Measurements from ENCODE around the gene EVC.

Gene EVC

DNA sequence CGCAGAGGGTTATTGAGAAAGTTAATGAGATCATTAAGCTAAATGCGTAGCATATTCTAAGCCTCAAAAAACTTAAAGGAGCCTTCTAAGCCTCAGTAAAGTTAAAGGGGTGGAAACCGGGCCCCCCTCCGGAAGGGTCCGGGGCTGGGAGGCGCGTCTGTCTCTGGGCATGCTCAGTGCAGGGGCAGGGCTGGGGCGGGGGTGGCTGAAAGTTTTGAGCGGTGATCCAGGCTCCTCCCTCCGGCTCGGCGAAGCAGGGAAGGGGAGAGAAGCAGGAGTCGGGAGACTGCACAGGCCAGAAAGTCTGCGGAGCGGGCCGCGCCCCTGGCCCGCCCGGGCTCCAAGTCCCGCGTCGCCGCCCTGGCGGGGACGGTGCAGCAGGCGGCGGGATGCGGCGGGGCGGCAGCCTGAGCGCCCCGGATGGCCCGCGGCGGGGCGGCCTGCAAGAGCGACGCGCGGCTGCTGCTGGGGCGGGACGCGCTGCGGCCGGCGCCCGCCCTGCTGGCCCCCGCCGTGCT is at the start of gene EVC:
EVC (plus strand) TSS at position 241 of the 518 bp plus-strand sequence; CDS start at position 421, 180 bp downstream.
- DNase-seq (ENCODE audit: low spot score), result no peak

- no peak for DNase-seq (ENCODE audit: low spot score)
These were observed 49.8 kb upstream of the EVC start for GRCh38 chr4:5661237-5661636.

DNA sequence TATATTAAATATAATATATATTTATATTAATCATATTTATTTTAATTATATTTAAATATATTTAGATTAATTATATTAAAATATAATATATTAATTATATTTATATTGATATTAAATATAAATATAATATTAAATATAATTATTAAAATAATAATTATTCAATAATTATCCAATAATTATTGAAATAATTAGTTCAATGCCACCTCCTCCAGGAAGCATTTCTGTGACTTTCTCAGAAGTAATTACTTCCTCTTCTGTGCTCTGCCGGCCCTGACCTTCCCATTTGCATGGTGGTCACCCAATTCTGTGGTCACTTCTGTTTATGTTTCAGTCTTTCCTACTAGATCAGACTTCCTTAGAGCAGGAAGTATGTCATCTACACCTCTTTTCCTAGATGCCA is 48.4 kb upstream of the EVC start:
- DNase-seq (ENCODE audit: low spot score), result no peak

DNA sequence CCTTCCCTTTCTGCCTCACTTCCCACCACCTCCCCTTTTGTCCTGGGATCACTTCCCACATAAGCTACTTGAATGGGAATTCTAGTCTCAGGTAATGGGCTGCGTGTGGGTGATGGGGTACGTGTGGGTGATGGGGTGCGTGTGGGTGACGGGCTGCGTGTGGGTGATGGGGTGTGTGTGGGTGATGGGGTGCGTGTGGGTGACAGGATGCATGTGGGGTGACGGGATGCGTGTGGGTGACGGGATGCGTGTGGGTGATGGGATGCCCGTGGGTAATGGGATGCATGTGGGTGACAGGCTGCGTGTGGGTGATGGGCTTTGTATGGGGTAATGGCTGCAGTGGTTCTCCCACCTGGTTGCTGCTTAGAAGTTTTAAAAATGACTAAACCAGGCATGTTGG is 46.2 kb upstream of the EVC start:
- DNase-seq (ENCODE audit: low spot score), result no peak

DNA sequence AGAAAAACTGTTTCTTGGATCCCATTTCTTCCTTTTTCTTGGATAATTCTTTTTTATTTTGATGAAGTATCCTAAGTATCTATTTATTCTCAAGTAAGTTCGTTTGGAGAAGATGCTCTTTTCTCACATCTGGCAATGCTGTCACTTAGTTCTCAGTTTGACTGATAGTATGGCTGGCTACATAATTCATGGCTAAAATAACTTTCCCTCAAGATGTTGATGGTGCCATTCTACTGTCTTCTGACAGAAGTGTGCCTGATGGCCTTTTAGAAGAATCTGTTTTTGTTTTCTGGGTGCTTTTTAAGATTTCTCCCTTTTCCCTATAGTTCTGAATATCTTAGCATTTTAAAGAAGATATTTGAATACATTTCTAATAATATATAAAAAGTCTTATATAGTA is 44.3 kb upstream of the EVC start:
- DNase-seq (ENCODE audit: low spot score), result no peak

- no peak for DNase-seq (ENCODE audit: low spot score)
These were observed 34.2 kb upstream of the EVC start for GRCh38 chr4:5676763-5677162.

GRCh38 chr4:5678977-5679376 is 32.0 kb upstream of the EVC start:
- no peak for DNase-seq (ENCODE audit: low spot score)

- DNase-seq (ENCODE audit: low spot score), result no peak
These were observed 27.4 kb upstream of the EVC start for GRCh38 chr4:5683566-5683965.

GRCh38 chr4:5685296-5685695 is 25.7 kb upstream of the EVC start:
- no peak for DNase-seq (ENCODE audit: low spot score)

DNA sequence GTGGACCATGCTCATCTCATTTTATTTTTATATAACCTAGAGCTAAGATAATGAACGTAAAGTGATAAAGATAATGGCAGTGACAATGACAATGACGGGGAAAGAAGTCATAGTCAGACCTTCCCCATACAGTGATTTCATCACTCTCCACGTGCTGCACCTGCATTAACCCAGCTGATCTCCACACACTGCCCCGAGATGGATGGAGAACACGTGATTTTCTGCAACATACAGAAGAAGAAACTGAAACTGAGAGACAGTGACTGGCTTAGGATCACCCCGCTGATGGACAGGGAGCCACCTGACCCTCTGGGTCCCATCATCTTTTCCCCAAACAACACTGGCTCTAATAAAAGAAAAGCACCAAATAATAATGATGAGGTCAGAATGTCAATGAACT is 24.7 kb upstream of the EVC start:
- no peak for DNase-seq (ENCODE audit: low spot score)

DNA sequence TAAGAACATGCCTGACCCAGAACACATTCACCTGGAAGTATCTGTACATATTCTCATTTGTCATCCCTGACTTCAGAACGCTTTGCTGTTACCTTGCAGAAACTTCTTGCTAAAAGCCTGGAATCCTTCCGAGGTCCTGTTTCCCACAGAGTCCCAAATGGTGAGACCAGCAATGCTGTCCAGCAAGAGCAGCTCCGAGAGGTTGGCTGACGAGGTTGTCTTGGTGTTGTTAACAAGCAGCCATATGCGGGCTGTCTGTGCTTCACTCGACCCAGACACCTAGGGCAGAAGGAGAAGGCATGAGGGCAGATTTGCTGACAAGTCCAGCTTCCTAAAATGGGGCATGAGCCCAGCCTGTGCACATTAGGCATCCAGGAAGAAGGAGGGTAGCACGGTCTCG is 21.9 kb upstream of the EVC start:
- no peak for DNase-seq (ENCODE audit: low spot score)

GRCh38 chr4:5691491-5692132 is 19.4 kb upstream of the EVC start:
- no peak for DNase-seq (ENCODE audit: low spot score)

DNA sequence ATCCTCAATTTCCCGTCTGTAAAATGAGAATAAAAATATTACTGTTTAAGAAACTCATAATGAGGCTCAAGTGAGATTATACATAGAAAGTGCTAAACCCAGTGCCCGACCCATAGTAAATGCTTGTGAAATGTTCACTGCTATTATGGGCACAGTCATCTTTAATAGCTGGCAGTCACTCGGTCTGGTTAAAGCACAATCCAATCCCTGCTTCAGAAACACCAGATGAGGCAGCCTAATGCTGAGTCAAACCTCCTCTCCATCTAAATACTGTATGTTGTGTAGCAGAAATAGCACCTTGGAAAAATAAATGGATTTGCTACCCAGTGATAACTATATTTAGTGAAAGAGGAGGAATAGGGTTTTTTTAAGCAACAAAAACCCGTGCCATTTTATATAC is 17.1 kb upstream of the EVC start:
- DNase-seq (ENCODE audit: low spot score), result no peak

DNA sequence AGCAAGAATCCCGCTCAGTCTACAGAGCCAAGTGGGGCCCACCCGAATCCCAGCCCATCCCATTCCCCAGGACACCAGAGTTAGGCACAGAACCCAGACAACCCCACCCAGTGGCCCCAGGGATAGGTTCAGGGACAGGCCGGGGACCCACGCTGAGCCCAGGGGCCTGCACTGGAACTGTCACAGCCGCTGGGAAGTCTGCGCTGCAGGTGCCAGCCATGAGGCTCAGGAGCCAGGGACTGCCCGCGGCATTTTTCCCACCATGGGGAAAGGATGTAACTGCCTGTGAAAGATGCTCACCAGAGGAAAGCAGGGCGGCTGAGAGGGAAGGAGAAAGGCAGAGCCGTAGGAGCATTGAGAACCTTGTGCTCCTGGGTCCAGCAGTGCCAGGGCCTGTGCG is 14.7 kb upstream of the EVC start:
- no peak for DNase-seq (ENCODE audit: low spot score)

DNA sequence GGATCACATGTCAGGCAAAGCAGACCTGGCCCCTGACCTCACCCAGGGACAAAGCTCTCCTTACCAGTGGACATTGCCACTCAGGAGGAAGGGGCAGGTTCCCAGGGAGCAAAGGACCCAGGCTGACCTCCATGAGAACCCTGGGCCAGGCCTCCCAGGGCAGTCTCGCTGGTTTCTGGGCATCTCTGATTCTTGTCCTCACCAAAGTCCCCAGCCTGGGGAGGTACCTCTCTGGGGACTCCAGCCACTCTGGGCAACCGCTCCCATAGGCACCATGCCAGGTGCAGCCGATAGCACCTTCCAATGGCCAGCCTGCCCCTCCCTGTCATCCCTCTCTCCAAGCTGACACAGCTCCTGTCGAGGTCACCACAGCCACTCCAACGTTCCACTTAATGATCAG is 10.5 kb upstream of the EVC start:
- no peak for DNase-seq (ENCODE audit: low spot score)

GRCh38 chr4:5701971-5702370 is 9.0 kb upstream of the EVC start:
- no peak for DNase-seq (ENCODE audit: low spot score)

GRCh38 chr4:5703831-5704230 is 7.2 kb upstream of the EVC start:
- DNase-seq (ENCODE audit: low spot score), result no peak

- no peak for DNase-seq (ENCODE audit: low spot score)
These were observed 6.7 kb upstream of the EVC start for GRCh38 chr4:5704276-5704675.

DNA sequence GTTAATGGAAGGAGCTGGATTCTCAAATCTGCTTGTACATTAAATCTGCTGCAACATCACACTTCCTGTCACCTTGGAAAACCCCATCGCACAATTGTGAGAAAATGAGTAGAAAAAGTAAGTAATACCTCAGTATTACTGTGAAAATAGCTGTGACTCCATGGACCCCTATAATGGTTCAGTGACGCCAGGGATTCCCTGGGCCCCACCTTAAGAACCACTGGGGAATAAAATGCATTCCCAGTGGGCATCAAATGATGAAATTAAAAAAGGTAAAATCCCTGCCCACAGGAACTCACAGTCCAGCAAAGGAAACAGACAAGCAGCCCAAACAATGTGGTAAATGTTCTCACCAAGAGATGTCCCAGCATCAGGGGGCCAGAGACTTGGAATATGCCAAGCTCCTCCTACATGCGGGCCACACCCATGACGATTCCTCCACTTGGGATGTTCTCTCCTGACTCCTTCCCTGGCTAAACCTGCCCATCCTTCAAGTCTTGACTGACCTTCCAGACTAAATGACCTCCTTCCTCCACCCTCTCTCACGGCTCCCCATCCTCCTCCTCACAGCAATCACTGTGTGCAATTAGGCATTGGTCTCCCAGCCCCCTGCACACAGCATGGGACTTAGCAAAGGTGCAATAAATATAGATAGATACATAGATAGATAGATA is 5.2 kb upstream of the EVC start:
- no peak for DNase-seq (ENCODE audit: low spot score)

DNA sequence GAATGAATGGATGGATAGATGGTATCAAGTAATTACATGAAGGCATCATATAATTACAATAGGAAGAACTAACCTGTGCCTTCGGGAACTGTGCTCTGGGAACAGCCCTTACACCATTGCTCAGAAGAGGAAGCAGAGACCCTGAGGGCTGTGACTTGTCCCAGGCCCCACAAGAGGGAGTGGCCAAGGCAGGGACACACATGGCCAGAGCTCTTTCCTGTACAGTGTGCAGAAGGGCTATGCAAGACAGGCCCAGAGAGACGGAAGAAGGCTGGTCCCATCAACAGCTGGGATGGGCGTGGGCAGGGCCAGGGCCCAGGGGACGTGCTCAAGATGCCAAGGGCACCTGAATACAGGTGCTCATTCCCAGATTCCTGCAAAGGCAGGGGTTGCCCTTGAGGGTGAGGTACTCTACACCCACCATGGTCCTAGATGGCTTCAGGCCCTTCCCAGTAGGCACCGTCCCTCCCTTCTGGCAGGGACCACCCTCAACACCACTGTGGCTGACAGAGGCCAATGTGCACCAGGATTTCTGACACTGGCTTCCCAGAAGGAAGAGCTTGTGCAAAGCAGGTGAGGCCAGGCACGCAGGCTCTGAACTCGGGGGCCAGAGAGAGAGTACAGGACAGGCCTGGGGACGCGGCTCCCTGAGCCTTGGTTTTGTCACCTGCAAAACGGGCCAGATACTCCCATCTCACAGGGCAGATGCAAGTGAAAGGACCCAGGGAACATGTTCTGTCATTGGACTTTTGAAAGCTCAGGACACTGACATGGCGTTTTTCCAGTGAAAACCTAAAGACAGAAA is 4.3 kb upstream of the EVC start:
- no peak for DNase-seq (ENCODE audit: low spot score)

- DNase-seq (ENCODE audit: low spot score), result no peak
These were observed 3.6 kb upstream of the EVC start for GRCh38 chr4:5707366-5707765.

DNA sequence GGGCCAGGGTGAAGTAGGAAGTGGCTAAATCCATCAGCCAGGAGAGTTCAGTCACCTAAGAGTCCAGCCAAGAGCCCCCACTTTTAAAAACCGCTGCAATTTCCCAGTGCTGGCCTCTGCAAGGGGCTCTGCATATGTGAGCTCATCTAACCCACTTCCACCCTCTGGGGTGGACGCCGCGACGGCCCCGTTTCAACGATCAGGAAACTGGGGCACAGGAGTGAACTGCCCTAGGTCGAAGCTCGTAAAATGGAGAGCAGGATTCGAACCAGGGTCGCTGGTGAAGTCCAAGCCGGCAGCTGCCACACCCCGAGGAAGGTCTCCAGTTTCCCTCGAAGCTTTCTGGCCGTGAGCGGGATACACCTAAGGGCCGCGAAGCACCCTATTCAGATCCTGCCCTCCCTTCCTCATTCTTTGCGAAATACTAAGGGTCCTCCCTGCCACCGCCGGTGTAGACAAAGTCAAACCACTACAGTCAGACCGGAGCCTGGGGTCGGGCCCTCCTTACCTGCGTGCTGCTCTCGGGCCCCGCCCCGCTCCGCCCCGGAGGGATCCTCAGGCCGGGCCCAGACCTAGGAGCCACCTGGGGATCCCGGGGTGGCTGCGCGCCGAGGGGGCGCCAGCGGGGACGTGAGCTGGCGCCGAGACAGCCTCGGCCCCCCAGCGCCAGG is 3.1 kb upstream of the EVC start:
- no peak for DNase-seq (ENCODE audit: low spot score)

All from LoVo (cell line).